HEK293 (cell line): ENCODE data around the gene MAP2K6.

Experiments used
- CTCF ChIA-PET: fragments of 350-600 bp; formaldehyde crosslinking; extraction: SDS; loops from one replicate; lab custom pipeline; 2021; ENCODE audit warnings: antibody characterized with exemption; lab: Yijun Ruan, JAX
- POLR2A ChIA-PET: fragments of 300-600 bp; formaldehyde crosslinking; extraction: SDS; loops from one replicate; lab custom pipeline; 2020; ENCODE audit warnings: antibody characterized with exemption, inconsistent platforms; lab: Yijun Ruan, JAX
- H3K27ac ChIP-seq: fragments of 200-500 bp; sonication (Bioruptor generic); 2 replicates; pipeline ENCODE4 v1.5.1; 2014; ENCODE audit warnings: low read depth, low read length, control low read depth, inconsistent platforms; ENCODE audit errors: extremely low read depth
- H3K36me3 ChIP-seq, 2 experiments: fragments of 200-500 bp in 1 of 2; sonication (Bioruptor generic) in 1 of 2; 1 replicate in 1 of 2; 2 replicates in 1 of 2; pipeline ENCODE4 v1.5.1; 2014 to 2017; ENCODE audit warnings: inconsistent platforms in 2 of 2, low read length in 2 of 2; ENCODE audit not compliant: control insufficient read depth in 2 of 2, insufficient read depth in 1 of 2
- H3K4me1 ChIP-seq: fragments of 200-500 bp; sonication (Bioruptor generic); 2 replicates; pipeline ENCODE4 v1.5.1; 2014; ENCODE audit warnings: mild to moderate bottlenecking, low read length, inconsistent platforms; ENCODE audit not compliant: control insufficient read depth, insufficient read depth
- H3K4me3 ChIP-seq: 2 replicates; pipeline ENCODE4 v1.5.1; 2011; ENCODE audit warnings: low read depth, mild to moderate bottlenecking, control low read depth, low read length, moderate library complexity
- H3K9me3 ChIP-seq: fragments of 200-500 bp; sonication (Bioruptor generic); 2 replicates; pipeline ENCODE4 v1.5.1; 2014; ENCODE audit warnings: low read depth, low read length, inconsistent platforms; ENCODE audit not compliant: control insufficient read depth, insufficient read depth
- EGR2 ChIP-seq: fragments of 450-650 bp; formaldehyde crosslinking; IDR thresholded peaks from 2 replicates; pipeline ENCODE4 v1.5.1; 2016; ENCODE audit warnings: low read depth, missing biosample characterization, missing genetic modification characterization
- GLI4 ChIP-seq: fragments of 450-650 bp; formaldehyde crosslinking; IDR thresholded peaks from 2 replicates; pipeline ENCODE4 v1.5.1; 2016; ENCODE audit warnings: missing biosample characterization, missing genetic modification characterization
- KLF9 ChIP-seq: fragments of 450-650 bp; formaldehyde crosslinking; IDR thresholded peaks from 2 replicates; pipeline ENCODE4 v1.5.1; 2016; ENCODE audit warnings: missing biosample characterization, missing genetic modification characterization, low read depth
- MEIS1 ChIP-seq: sonication (generic); formaldehyde crosslinking; IDR thresholded peaks from 2 replicates; pipeline ENCODE4 v1.8.1; 2022; ENCODE audit warnings: missing genetic modification reagents, mild to moderate bottlenecking, borderline replicate concordance
- TRIM28 ChIP-seq: IDR thresholded peaks from 2 replicates; pipeline ENCODE4 v1.6.1; 2011; ENCODE audit warnings: low read length, control low read depth, borderline replicate concordance
- ZNF10 ChIP-seq: fragments of 450-650 bp; formaldehyde crosslinking; IDR thresholded peaks from 2 replicates; pipeline ENCODE4 v1.5.1; 2017; ENCODE audit warnings: missing biosample characterization, missing genetic modification characterization
- ZNF133 ChIP-seq: fragments of 450-650 bp; formaldehyde crosslinking; IDR thresholded peaks from 2 replicates; pipeline ENCODE4 v1.5.1; 2016; ENCODE audit warnings: missing biosample characterization, missing genetic modification characterization
- ZNF266 ChIP-seq: fragments of 450-650 bp; formaldehyde crosslinking; IDR thresholded peaks from 2 replicates; pipeline ENCODE4 v1.5.1; 2016; ENCODE audit warnings: missing biosample characterization, missing genetic modification characterization, low read depth
- ZNF324 ChIP-seq: fragments of 450-650 bp; formaldehyde crosslinking; IDR thresholded peaks from 2 replicates; pipeline ENCODE4 v1.5.1; 2016; ENCODE audit warnings: missing biosample characterization, missing genetic modification characterization
- ZNF341 ChIP-seq: fragments of 450-650 bp; formaldehyde crosslinking; IDR thresholded peaks from 2 replicates; pipeline ENCODE4; 2016; ENCODE audit warnings: low read depth, missing biosample characterization, missing genetic modification characterization
- ZNF510 ChIP-seq: fragments of 450-650 bp; formaldehyde crosslinking; IDR thresholded peaks from 2 replicates; pipeline ENCODE4 v1.5.1; 2018; ENCODE audit warnings: mild to moderate bottlenecking, missing genetic modification characterization, missing biosample characterization; ENCODE audit not compliant: insufficient replicate concordance
- ZNF521 ChIP-seq: fragments of 450-650 bp; formaldehyde crosslinking; IDR thresholded peaks from 2 replicates; pipeline ENCODE4 v1.5.1; 2017; ENCODE audit warnings: missing biosample characterization, mild to moderate bottlenecking, missing genetic modification characterization
- ZNF544 ChIP-seq: fragments of 450-650 bp; formaldehyde crosslinking; IDR thresholded peaks from 2 replicates; pipeline ENCODE4 v1.5.0; 2017; ENCODE audit warnings: missing biosample characterization, missing genetic modification characterization
- ZNF549 ChIP-seq: fragments of 450-650 bp; IDR thresholded peaks from 2 replicates; pipeline ENCODE4 v1.5.1; 2018; ENCODE audit warnings: missing biosample characterization, missing genetic modification characterization, mild to moderate bottlenecking, inconsistent platforms, moderate library complexity
- ZNF677 ChIP-seq: fragments of 450-650 bp; IDR thresholded peaks from 2 replicates; pipeline ENCODE4 v1.5.0; 2018; ENCODE audit warnings: missing biosample characterization, mild to moderate bottlenecking, missing genetic modification characterization, moderate library complexity
- ZNF701 ChIP-seq: fragments of 450-650 bp; formaldehyde crosslinking; IDR thresholded peaks from 2 replicates; pipeline ENCODE4 v1.5.1; 2016; ENCODE audit warnings: missing biosample characterization, missing genetic modification characterization
- TF ChIP-seq, protein P1 (sequence below): fragments of 450-650 bp; formaldehyde crosslinking; IDR thresholded peaks from 2 replicates; pipeline ENCODE4 v1.5.1; 2017; ENCODE audit warnings: missing biosample characterization, missing genetic modification characterization
- TF ChIP-seq, protein P2 (sequence below): fragments of 450-650 bp; formaldehyde crosslinking; IDR thresholded peaks from 2 replicates; pipeline ENCODE4 v1.5.1; 2017; ENCODE audit warnings: missing biosample characterization, missing genetic modification characterization
- TF ChIP-seq, protein P3 (sequence below): fragments of 450-650 bp; formaldehyde crosslinking; IDR thresholded peaks from 2 replicates; pipeline ENCODE4 v1.5.1; 2016; ENCODE audit warnings: missing biosample characterization, missing genetic modification characterization
- TF ChIP-seq, protein P4 (sequence below): fragments of 450-650 bp; formaldehyde crosslinking; IDR thresholded peaks from 2 replicates; pipeline ENCODE4 v1.5.1; 2016; ENCODE audit warnings: missing biosample characterization, missing genetic modification characterization
- TF ChIP-seq, protein P5 (sequence below): fragments of 450-650 bp; formaldehyde crosslinking; IDR thresholded peaks from 2 replicates; pipeline ENCODE4 v1.5.0; 2017; ENCODE audit warnings: missing biosample characterization, missing genetic modification characterization, borderline replicate concordance

Gene MAP2K6

DNA sequence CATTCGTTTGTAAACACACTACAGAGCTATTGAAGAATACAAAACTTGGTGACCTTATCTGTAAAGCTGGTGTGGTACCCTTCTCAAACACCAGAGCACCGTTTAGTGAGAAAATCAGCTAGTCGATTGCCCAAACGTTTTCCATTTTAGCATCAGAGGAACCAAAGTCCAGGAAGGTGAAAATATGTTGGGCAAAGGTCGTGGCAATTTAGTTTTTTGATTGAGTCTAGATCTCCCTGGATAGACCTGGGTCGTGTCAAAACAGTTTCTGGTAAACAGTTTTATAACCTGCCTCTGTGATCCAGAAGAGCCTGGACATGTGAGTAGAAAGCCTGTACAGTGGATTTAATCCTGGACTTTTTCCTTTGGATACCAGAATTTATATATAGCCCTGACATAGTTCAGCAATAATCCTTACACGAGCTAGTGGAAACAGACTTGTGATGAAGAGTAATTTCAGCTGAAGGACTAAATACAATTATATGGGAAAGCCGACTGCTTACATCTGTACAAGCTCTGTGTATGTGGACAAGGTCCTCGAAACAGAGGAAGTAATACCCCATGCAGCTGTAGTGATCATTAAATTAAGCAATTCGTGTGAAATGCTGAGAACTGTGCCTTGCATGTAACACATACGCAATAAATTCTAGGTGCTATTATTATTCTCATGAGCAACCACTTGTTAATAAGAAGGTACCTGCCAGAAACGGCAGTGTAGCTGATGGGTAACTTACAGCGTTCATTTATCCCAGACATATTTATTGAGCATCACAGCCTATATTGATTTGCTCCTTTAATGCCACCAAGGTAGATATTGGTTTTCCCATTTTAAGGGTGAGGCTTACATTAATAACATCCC lies 72.5 kb downstream of the MAP2K6 start:
- Histone ChIP-seq H3K36me3 (no peaks in the 10 kb centered on the region), H3K4me3 (no peak overlapping the region), H3K27ac (no peak overlapping the region), H3K9me3 (no peaks in the 10 kb centered on the region), H3K4me1 (peaks cover 9% of the 10 kb centered on the region; the same call in 1 of the 2 replicates)
- ChIA-PET POLR2A (no interaction called here), CTCF (interaction anchor here (1.8 kb wide), 1 partner anchor 20 kb away, joined by 6 read pairs; no protein-coding TSS in a partner anchor)
- TF ChIP-seq, protein P1, sequence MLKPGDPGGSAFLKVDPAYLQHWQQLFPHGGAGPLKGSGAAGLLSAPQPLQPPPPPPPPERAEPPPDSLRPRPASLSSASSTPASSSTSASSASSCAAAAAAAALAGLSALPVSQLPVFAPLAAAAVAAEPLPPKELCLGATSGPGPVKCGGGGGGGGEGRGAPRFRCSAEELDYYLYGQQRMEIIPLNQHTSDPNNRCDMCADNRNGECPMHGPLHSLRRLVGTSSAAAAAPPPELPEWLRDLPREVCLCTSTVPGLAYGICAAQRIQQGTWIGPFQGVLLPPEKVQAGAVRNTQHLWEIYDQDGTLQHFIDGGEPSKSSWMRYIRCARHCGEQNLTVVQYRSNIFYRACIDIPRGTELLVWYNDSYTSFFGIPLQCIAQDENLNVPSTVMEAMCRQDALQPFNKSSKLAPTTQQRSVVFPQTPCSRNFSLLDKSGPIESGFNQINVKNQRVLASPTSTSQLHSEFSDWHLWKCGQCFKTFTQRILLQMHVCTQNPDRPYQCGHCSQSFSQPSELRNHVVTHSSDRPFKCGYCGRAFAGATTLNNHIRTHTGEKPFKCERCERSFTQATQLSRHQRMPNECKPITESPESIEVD = no peak
- TF ChIP-seq ZNF544 (no peak), ZNF701 (tag by site-specific recombination) (no peak), ZNF133 (tag by site-specific recombination) (no peak), MEIS1 (CRISPR knock-in tag) (no peak), ZNF677 (no peak), ZNF521 (tag by site-specific recombination) (no peak), KLF9 (tag by site-specific recombination) (no peak), EGR2 (tag by site-specific recombination) (no peak), ZNF341 (tag by site-specific recombination) (no peak), TRIM28 (no peak)
- TF ChIP-seq, protein P2, sequence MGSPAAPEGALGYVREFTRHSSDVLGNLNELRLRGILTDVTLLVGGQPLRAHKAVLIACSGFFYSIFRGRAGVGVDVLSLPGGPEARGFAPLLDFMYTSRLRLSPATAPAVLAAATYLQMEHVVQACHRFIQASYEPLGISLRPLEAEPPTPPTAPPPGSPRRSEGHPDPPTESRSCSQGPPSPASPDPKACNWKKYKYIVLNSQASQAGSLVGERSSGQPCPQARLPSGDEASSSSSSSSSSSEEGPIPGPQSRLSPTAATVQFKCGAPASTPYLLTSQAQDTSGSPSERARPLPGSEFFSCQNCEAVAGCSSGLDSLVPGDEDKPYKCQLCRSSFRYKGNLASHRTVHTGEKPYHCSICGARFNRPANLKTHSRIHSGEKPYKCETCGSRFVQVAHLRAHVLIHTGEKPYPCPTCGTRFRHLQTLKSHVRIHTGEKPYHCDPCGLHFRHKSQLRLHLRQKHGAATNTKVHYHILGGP = no peak
- TF ChIP-seq, protein P3, sequence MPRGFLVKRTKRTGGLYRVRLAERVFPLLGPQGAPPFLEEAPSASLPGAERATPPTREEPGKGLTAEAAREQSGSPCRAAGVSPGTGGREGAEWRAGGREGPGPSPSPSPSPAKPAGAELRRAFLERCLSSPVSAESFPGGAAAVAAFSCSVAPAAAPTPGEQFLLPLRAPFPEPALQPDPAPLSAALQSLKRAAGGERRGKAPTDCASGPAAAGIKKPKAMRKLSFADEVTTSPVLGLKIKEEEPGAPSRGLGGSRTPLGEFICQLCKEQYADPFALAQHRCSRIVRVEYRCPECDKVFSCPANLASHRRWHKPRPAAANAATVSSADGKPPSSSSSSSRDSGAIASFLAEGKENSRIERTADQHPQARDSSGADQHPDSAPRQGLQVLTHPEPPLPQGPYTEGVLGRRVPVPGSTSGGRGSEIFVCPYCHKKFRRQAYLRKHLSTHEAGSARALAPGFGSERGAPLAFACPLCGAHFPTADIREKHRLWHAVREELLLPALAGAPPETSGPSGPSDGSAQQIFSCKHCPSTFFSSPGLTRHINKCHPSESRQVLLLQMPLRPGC = no peak
- TF ChIP-seq, all 188 proteins: peak for 0

DNA sequence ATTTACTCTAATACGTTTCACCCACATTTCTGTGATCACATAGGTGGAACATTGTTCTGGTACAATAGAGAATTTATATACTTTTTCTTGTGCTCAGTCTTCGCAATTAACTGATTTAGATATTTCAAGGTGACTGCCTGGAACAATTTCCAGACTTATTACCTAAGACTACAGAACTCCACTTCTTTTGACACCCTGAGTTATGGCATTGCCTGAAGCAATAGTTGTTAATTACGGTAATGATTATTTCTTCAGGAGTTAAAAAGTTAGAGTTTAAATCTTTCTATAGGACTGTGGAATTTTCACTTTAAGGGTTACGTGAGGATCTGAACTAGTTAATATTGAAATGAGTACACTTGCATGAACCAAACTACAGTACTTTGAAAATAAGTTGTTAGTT lies 74.8 kb downstream of the MAP2K6 start:
- Histone ChIP-seq H3K4me3 (no peak overlapping the region), H3K36me3 (no peaks in the 10 kb centered on the region), H3K27ac (no peak overlapping the region), H3K9me3 (no peaks in the 10 kb centered on the region), H3K4me1 (peaks cover 12% of the 10 kb centered on the region; the same call in 1 of the 2 replicates)
- CTCF ChIA-PET = no interaction called here
- POLR2A ChIA-PET = no interaction called here
- no peak for TF ChIP-seq GLI4 (tag by site-specific recombination)
- no peak for TF ChIP-seq ZNF10 (tag by site-specific recombination)
- TF ChIP-seq ZNF510 (tag by site-specific recombination) = no peak
- TF ChIP-seq ZNF324 = no peak
- TF ChIP-seq ZNF701 (tag by site-specific recombination) = no peak
- TF ChIP-seq, protein P4, sequence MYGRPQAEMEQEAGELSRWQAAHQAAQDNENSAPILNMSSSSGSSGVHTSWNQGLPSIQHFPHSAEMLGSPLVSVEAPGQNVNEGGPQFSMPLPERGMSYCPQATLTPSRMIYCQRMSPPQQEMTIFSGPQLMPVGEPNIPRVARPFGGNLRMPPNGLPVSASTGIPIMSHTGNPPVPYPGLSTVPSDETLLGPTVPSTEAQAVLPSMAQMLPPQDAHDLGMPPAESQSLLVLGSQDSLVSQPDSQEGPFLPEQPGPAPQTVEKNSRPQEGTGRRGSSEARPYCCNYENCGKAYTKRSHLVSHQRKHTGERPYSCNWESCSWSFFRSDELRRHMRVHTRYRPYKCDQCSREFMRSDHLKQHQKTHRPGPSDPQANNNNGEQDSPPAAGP (tag by site-specific recombination) = no peak
- TF ChIP-seq, protein P5, sequence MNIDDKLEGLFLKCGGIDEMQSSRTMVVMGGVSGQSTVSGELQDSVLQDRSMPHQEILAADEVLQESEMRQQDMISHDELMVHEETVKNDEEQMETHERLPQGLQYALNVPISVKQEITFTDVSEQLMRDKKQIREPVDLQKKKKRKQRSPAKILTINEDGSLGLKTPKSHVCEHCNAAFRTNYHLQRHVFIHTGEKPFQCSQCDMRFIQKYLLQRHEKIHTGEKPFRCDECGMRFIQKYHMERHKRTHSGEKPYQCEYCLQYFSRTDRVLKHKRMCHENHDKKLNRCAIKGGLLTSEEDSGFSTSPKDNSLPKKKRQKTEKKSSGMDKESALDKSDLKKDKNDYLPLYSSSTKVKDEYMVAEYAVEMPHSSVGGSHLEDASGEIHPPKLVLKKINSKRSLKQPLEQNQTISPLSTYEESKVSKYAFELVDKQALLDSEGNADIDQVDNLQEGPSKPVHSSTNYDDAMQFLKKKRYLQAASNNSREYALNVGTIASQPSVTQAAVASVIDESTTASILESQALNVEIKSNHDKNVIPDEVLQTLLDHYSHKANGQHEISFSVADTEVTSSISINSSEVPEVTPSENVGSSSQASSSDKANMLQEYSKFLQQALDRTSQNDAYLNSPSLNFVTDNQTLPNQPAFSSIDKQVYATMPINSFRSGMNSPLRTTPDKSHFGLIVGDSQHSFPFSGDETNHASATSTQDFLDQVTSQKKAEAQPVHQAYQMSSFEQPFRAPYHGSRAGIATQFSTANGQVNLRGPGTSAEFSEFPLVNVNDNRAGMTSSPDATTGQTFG (tag by site-specific recombination) = no peak
- no peak for TF ChIP-seq ZNF549 (tag by site-specific recombination)
- TF ChIP-seq ZNF266 (tag by site-specific recombination) = no peak
- TF ChIP-seq, all 188 proteins: peak for 0
